Measurements from ENCODE around the gene EEF1G.

GRCh38 chr11:62573592-62574362 is at the start of gene EEF1G:
- no peak for TF ChIP-seq CTCF (IDR thresholded peaks at IDR 0.05)
- peak in 2 of 3 donors; percentile 35 to 81 for TF ChIP-seq POLR2AphosphoS5 (IDR thresholded peaks at IDR 0.05)
